ENCODE measurements around the gene PCDHA13.
"Not testable (repeated sequence)": the region's sequence is repeated elsewhere in the genome, so short reads cannot be mapped to it uniquely, and the experiment has no call there.

Gene PCDHA13, protein sequence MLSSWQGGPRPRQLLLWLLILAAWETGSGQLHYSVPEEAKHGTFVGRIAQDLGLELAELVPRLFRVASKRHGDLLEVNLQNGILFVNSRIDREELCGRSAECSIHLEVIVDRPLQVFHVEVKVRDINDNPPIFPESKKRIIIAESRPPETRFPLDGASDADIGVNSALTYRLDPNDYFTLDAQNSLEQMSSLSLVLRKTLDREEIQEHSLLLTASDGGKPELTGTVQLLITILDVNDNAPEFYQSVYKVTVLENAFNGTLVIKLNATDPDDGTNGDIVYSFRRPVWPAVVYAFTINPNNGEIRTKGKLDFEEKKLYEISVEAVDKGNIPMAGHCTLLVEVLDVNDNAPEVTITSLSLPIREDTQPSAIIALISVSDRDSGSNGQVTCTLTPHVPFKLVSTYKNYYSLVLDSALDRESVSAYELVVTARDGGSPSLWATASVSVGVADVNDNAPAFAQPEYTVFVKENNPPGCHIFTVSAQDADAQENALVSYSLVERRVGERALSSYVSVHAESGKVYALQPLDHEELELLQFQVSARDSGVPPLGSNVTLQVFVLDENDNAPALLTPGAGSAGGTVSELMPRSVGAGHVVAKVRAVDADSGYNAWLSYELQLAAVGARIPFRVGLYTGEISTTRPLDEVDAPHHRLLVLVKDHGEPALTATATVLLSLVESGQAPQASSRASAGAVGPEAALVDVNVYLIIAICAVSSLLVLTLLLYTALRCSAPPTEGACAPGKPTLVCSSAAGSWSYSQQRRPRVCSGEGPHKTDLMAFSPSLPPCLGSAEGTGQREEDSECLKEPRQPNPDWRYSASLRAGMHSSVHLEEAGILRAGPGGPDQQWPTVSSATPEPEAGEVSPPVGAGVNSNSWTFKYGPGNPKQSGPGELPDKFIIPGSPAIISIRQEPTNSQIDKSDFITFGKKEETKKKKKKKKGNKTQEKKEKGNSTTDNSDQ

DNA sequence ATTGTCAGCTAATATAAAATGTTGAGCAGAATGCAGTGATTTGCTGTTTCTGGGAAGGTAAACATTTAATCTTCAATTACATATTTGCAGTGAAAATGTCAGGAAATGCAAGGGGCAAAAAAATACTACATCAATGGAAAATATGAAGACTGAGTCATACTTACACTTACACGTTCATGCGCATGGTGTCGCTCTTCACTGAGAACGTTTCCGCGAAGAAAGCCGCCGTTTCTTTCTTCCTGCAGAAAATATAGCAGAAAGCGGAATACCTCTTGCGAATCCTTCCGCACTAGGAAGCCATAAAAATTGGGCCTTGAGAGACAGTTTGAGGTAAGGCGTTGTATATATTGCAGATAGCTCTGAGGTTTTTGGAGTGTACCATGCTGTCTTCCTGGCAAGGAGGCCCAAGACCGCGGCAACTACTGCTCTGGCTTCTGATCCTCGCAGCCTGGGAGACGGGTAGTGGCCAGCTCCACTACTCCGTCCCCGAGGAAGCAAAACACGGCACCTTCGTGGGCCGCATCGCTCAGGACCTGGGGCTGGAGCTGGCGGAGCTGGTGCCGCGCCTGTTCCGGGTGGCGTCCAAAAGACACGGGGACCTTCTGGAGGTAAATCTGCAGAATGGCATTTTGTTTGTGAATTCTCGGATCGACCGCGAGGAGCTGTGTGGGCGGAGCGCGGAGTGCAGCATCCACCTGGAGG, at the start of gene PCDHA13:
TSS of gene PCDHA13 (plus strand) at position 236 of the 702 bp plus-strand sequence. CDS start at position 381, 145 bp downstream.
- DNase-seq: peak; percentile 45

DNA sequence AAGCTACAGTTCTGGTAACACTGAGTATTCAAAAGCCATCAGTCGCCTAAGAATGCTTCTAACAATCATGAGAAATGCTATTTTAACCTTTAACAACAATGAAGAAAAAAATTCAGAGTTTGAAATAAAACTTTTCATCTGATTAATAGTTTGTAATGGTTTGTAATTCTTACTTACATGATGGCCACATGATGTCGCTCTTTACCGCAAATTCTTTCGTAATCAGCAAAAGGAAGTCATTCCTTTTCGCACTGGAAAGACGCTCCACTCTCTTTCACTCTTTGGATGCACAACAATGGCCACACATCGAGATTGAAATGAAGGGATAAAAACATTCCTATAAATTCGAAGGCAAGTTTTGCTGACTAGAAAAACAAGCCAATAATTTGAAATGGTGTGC, 47.9 kb upstream of the PCDHA13 start, which contains the start of gene PCDHA7:
TSS of gene PCDHA7 (plus strand) at position 277 of the 400 bp plus-strand sequence. CDS start at position 392, 115 bp downstream.
- DNase-seq: no peak

DNA sequence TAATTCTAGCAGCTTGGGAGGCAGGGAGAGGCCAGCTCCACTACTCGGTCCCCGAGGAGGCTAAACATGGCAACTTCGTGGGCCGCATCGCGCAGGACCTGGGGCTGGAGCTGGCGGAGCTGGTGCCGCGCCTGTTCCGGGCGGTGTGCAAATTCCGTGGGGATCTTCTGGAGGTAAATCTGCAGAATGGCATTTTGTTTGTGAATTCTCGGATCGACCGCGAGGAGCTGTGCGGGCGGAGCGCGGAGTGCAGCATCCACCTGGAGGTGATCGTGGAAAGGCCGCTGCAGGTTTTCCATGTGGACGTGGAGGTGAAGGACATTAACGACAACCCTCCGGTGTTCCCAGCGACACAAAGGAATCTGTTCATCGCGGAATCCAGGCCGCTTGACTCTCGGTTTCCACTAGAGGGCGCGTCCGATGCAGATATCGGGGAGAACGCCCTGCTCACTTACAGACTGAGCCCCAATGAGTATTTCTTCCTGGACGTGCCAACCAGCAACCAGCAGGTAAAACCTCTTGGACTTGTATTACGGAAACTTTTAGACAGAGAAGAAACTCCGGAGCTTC, 47.4 kb upstream of the PCDHA13 start:
- DNase-seq: peak; percentile 20

DNA sequence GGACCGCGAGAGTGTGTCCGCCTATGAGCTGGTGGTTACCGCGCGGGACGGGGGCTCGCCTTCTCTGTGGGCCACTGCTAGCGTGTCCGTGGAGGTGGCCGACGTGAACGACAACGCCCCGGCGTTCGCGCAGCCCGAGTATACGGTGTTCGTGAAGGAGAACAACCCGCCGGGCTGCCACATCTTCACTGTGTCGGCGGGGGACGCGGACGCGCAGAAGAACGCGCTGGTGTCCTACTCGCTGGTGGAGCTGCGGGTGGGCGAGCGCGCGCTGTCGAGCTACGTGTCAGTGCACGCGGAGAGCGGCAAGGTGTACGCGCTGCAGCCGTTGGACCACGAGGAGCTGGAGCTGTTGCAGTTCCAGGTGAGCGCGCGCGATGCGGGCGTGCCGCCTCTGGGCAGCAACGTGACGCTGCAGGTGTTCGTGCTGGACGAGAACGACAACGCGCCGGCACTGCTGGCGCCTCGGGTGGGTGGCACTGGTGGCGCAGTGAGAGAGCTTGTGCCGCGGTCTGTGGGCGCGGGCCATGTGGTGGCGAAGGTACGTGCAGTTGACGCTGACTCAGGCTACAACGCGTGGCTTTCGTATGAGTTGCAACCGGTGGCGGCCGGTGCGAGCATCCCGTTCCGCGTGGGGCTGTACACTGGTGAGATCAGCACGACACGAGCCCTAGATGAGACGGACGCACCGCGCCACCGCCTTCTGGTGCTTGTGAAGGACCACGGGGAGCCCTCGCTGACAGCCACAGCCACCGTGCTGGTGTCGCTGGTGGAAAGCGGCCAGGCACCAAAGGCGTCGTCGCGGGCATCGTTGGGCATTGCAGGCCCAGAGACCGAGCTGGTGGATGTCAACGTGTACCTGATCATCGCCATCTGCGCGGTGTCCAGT, 46.1 kb upstream of the PCDHA13 start:
- DNase-seq: no peak

DNA sequence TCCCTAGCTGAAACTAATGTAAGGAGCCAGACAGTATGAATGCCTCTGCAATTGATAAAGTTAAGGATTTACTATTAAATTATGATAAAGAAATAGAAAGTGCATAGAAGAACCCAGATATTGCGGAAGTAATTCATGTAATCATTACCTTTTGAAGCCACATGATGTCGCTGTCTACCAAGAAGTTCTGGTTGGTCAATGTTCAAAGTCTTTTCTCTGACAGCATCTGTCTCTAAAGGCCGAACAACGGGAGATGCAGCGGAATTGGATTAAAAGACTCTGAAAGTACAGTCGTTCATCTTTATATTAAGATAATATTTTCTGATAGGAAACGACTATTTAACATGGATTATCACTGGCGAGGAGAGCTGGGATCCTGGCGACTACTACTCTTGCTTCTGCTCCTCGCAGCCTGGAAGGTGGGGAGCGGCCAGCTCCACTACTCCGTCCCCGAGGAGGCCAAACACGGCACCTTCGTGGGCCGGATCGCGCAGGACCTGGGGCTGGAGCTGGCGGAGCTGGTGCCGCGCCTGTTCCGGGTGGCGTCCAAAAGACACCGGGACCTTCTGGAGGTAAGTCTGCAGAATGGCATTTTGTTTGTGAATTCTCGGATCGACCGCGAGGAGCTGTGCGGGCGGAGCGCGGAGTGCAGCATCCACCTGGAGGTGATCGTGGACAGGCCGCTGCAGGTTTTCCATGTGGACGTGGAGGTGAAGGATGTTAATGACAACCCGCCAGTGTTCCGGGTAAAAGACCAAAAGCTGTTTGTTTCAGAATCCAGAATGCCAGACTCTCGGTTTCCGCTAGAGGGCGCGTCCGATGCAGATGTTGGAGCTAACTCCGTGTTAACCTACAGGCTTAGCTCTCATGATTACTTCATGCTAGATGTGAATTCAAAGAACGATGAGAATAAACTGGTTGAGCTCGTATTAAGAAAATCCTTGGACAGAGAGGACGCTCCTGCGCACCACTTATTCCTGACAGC, 40.7 kb upstream of the PCDHA13 start, which contains the start of gene PCDHA8:
TSS of gene PCDHA8 (plus strand) at position 210 of the 985 bp plus-strand sequence. CDS start at position 345, 135 bp downstream.
- DNase-seq: no peak

DNA sequence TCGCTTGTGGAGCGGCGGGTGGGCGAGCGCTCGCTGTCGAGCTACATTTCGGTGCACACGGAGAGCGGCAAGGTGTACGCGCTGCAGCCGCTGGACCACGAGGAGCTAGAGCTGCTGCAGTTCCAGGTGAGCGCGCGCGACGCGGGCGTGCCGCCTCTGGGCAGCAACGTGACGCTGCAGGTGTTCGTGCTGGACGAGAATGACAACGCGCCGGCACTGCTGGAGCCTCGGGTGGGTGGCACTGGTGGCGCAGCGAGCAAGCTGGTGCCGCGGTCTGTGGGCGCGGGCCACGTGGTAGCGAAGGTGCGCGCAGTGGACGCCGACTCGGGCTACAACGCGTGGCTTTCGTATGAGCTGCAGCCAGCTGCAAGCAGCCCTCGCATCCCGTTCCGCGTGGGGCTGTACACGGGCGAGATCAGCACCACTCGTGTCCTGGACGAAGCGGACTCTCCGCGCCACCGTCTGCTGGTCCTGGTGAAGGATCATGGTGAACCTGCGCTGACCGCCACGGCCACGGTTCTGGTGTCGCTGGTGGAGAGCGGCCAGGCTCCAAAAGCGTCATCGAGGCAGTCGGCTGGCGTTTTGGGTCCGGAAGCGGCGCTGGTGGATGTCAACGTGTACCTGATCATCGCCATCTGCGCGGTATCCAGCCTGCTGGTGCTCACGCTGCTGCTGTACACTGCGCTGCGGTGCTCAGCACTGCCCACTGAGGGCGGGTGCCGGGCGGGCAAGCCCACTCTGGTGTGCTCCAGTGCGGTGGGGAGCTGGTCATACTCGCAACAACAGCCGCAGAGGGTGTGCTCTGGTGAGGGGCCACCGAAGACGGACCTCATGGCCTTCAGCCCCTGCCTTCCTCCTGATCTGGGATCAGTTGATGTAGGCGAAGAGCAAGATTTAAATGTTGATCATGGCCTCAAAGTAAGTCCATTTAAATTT, 38.9 kb upstream of the PCDHA13 start:
- no peak for DNase-seq

DNA sequence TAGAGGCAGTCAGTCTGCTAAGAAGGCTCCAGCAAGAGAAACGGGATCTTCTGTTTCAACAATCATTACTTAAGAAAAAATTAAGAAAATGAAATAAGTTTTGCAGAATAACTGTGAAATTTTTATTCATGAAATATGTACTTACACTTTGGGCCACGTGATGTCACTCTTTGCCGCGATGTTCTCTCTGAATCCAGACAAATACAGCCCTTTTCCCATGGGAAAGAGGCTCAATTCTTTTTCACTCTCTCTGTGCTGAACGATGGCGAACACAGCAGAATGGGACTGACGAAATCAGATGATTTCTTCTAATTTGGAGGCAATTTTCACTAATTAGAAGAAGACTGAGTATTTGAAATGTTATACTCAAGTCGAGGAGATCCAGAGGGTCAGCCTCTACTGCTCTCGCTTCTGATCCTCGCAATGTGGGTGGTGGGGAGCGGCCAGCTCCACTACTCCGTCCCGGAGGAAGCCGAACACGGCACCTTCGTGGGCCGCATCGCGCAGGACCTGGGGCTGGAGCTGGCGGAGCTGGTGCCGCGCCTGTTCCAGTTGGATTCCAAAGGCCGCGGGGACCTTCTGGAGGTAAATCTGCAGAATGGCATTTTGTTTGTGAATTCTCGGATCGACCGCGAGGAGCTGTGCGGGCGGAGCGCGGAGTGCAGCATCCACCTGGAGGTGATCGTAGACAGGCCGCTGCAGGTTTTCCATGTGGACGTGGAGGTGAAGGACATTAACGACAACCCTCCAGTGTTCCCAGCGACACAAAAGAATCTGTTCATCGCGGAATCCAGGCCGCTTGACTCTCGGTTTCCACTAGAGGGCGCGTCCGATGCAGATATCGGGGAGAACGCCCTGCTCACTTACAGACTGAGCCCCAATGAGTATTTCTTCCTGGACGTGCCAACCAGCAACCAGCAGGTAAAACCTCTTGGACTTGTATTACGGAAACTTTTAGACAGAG, 33.5 kb upstream of the PCDHA13 start, which contains the start of gene PCDHA9:
TSS of gene PCDHA9 (plus strand) at position 244 of the 964 bp plus-strand sequence. CDS start at position 358, 114 bp downstream.
- not testable (repeated sequence) for DNase-seq

DNA sequence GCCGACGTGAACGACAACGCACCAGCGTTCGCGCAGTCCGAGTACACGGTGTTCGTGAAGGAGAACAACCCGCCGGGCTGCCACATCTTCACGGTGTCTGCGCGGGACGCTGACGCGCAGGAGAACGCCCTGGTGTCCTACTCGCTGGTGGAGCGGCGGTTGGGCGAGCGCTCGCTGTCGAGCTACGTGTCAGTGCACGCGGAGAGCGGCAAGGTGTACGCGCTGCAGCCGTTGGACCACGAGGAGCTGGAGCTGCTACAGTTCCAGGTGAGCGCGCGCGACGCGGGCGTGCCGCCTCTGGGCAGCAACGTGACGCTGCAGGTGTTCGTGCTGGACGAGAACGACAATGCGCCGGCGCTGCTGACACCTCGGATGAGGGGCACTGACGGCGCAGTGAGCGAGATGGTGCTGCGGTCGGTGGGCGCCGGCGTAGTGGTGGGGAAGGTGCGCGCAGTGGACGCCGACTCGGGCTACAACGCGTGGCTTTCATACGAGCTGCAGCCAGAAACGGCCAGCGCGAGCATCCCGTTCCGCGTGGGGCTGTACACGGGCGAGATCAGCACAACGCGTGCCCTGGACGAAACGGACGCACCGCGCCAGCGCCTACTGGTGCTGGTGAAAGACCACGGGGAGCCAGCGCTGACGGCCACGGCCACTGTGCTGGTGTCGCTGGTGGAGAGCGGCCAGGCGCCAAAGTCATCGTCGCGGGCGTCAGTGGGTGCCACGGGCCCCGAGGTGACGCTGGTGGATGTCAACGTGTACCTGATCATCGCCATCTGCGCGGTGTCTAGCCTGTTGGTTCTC, 31.9 kb upstream of the PCDHA13 start:
- not testable (repeated sequence) for DNase-seq

DNA sequence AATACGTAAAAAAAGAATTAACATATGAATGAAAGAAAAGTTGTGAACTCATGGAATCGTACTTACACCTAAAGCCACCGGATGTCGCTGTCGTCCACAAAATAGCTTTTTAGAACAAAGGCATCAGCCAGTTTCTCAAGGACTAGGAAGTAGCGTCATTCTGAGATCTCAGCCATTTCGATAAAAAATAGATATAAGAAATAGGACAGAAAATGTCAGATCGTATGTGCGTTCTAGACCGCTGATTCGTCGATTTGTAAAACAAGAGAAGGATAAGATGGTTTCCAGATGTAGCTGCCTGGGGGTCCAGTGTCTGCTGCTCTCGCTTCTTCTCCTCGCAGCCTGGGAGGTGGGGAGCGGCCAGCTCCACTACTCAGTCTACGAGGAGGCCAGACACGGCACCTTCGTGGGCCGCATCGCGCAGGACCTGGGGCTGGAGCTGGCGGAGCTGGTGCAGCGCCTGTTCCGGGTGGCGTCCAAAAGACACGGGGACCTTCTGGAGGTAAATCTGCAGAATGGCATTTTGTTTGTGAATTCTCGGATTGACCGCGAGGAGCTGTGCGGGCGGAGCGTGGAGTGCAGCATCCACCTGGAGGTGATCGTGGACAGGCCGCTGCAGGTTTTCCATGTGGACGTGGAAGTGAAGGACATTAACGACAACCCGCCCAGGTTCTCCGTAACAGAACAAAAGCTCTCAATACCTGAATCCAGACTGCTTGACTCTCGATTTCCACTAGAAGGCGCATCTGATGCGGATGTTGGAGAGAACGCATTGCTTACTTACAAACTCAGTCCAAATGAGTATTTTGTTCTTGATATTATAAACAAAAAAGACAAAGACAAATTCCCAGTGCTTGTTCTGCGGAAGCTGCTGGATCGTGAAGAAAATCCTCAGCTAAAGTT, 25.9 kb upstream of the PCDHA13 start, which contains the start of gene PCDHA10:
TSS of gene PCDHA10 (plus strand) at position 126 of the 903 bp plus-strand sequence. CDS start at position 278, 152 bp downstream.
- peak; percentile 32 for DNase-seq

DNA sequence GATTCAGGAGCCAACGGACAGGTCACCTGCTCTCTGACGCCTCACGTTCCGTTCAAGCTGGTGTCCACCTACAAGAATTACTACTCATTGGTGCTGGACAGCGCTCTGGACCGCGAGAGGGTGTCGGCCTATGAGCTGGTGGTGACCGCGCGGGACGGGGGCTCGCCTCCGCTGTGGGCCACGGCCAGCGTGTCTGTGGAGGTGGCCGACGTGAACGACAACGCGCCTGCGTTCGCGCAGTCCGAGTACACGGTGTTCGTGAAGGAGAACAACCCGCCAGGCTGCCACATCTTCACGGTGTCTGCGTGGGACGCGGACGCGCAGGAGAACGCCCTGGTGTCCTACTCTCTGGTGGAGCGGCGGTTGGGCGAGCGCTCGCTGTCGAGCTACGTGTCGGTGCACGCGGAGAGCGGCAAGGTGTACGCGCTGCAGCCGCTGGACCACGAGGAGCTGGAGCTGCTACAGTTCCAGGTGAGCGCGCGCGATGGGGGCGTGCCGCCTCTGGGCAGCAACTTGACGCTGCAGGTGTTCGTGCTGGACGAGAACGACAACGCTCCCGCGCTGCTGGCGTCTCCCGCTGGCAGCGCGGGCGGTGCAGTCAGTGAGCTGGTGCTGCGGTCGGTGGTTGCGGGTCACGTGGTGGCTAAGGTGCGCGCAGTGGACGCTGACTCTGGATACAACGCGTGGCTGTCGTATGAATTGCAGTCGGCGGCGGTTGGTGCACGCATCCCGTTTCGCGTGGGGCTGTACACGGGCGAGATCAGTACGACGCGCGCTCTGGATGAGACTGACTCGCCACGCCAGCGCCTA, 24.5 kb upstream of the PCDHA13 start:
- no peak for DNase-seq

DNA sequence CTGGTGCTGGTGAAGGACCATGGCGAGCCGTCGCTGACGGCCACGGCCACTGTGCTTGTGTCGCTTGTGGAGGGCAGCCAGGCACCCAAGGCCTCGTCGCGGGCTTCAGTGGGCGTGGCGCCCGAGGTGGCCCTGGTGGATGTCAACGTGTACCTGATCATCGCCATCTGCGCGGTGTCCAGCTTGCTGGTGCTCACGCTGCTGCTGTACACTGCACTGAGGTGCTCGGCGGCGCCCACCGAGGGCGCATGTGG, 24.0 kb upstream of the PCDHA13 start:
- no peak for DNase-seq

DNA sequence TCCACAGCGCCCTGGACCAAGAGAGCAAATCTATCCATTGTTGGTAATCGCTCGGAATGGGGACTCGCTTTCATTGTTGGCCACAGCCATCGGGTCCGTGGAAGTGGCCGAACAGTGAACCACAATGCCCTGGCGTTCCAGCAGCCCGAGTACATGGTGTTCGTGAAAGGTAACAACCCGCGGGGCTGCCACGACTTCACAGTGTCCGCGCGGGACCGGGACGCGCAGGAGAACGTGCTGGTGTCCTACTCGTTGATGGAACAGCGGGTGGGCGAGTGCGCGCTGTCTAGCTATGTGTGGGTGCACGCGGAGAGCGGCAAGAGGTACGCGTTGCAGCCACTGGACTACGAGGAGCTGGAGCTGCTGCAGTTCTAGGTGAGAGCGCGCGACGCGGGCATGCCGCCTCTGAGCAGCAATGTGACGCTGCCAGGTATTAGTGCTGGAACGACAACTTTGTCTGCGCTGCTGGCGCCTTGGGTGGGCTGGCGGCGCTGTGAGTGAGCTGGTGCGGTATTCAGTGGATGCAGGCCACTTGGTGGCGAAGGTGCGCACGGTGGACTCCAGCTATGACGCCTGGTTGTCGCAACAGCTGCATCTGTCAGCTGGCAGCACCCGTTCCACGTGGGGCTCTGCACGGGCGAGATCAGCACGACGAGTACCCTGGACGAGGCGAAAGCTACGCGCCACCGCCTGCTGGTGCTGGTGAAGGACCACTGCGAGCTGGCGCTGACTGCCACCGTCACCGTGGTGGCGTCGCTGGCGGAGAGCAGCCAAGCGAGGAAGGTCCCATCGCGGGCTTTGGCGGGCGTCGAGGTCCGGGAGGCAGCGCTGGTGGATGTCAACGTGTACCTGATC, 19.3 kb upstream of the PCDHA13 start:
- DNase-seq: no peak

DNA sequence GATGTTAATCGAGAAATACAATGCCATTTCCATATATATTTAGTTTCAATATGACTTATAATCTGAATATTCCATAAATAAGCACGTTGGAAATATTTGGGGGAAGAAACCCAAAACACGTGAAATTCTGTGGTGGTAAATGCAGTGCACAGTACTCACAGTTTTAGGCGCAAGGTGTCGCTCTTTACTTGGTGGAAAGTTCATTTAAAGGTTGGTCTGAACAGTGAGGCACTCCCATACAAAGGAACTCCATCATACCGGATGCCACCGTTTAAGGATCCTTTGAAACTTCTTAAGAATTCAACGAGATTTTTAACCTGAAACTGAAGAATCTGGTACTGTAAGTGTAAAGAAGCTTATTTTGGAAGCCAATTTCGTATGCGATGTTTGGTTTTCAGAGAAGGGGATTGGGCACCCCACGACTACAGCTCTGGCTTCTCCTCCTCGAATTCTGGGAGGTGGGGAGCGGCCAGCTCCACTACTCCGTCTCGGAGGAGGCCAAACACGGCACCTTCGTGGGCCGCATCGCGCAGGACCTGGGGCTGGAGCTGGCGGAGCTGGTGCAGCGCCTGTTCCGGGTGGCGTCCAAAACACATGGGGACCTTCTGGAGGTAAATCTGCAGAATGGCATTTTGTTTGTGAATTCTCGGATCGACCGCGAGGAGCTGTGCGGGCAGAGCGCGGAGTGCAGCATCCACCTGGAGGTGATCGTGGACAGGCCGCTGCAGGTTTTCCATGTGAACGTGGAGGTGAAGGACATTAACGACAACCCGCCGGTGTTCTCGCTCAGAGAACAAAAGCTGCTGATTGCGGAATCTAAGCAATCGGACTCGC, 13.0 kb upstream of the PCDHA13 start, which contains the start of gene PCDHA11:
TSS of gene PCDHA11 (plus strand) at position 237 of the 834 bp plus-strand sequence. CDS start at position 384, 147 bp downstream.
- peak; percentile 24 for DNase-seq
